ENCODE measurements around the gene HS6ST3.

- TF ChIP-seq NFYB (CRISPR knock-in tag; conservative IDR thresholded peaks at IDR 0.05; ENCODE audit: low read depth): no peak
- TF ChIP-seq ZSCAN18 (CRISPR knock-in tag; IDR thresholded peaks at IDR 0.05): no peak
- no peak for TF ChIP-seq E2F4 (CRISPR knock-in tag; IDR thresholded peaks at IDR 0.05; ENCODE audit: borderline replicate concordance, low read depth)
- no peak for TF ChIP-seq ATF6 (CRISPR knock-in tag; IDR thresholded peaks at IDR 0.05)
- no peak for TF ChIP-seq USF2 (CRISPR knock-in tag; IDR thresholded peaks at IDR 0.05)
- no peak for TF ChIP-seq OVOL2 (CRISPR knock-in tag; IDR thresholded peaks at IDR 0.05; ENCODE audit: borderline replicate concordance)
- TF ChIP-seq CTCF (IDR thresholded peaks at IDR 0.05): no peak
- TF ChIP-seq PREB (CRISPR knock-in tag; IDR thresholded peaks at IDR 0.05; ENCODE audit: borderline replicate concordance): no peak
- no peak for TF ChIP-seq E2F1 (CRISPR knock-in tag; IDR thresholded peaks at IDR 0.05)
Observed at GRCh38 chr13:96090240-96091101, 564 bp downstream of the HS6ST3 start.

Data from WTC11 (cell line).